ENCODE results near the gene LRPAP1.

GRCh38 chr4:3464349-3464905, 67.8 kb downstream of the LRPAP1 start:
- TF ChIP-seq EP300 (IDR thresholded peaks at IDR 0.05) (no peak), POLR2A (IDR thresholded peaks at IDR 0.05) (no peak)
- TF ChIP-seq, protein P1, sequence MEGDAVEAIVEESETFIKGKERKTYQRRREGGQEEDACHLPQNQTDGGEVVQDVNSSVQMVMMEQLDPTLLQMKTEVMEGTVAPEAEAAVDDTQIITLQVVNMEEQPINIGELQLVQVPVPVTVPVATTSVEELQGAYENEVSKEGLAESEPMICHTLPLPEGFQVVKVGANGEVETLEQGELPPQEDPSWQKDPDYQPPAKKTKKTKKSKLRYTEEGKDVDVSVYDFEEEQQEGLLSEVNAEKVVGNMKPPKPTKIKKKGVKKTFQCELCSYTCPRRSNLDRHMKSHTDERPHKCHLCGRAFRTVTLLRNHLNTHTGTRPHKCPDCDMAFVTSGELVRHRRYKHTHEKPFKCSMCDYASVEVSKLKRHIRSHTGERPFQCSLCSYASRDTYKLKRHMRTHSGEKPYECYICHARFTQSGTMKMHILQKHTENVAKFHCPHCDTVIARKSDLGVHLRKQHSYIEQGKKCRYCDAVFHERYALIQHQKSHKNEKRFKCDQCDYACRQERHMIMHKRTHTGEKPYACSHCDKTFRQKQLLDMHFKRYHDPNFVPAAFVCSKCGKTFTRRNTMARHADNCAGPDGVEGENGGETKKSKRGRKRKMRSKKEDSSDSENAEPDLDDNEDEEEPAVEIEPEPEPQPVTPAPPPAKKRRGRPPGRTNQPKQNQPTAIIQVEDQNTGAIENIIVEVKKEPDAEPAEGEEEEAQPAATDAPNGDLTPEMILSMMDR (IDR thresholded peaks at IDR 0.05), result no peak

All from stomach (tissue), 4 donors.